CD4-positive, alpha-beta T cell treated with Interleukin-15 for 4 hours (primary cell): Measurements from ENCODE around the gene PRR23E.

Experiments used
- DNase-seq: peaks from one replicate; pipeline ENCODE4 v3.0.0-alpha.2; 2020; ENCODE audit warnings: low spot score

The PRR23E gene

GRCh38 chr3:127192576-127193232 is at the start of gene PRR23E:
PRR23E (plus strand) TSS chr3:127193131; CDS start chr3:127196686, 3,555 bp downstream.
- no peak for DNase-seq

GRCh38 chr3:127143172-127143571 is 49.8 kb upstream of the PRR23E start:
- no peak for DNase-seq

GRCh38 chr3:127144631-127145030 is 48.3 kb upstream of the PRR23E start:
- DNase-seq: no peak

- no peak for DNase-seq
Measured at GRCh38 chr3:127145266-127145665, 47.7 kb upstream of the PRR23E start.

GRCh38 chr3:127147291-127147885 is 45.5 kb upstream of the PRR23E start:
- no peak for DNase-seq

- DNase-seq: no peak
Measured at GRCh38 chr3:127149621-127150310, 43.2 kb upstream of the PRR23E start.

GRCh38 chr3:127150513-127151250 is 42.2 kb upstream of the PRR23E start:
- DNase-seq: no peak

- no peak for DNase-seq
Measured at GRCh38 chr3:127151251-127151564, 41.7 kb upstream of the PRR23E start.

GRCh38 chr3:127151992-127152650 is 40.8 kb upstream of the PRR23E start:
- DNase-seq: no peak

GRCh38 chr3:127152684-127153505 is 40.0 kb upstream of the PRR23E start:
- DNase-seq: no peak

- DNase-seq: no peak
Measured at GRCh38 chr3:127153506-127153815, 39.5 kb upstream of the PRR23E start.

GRCh38 chr3:127156338-127157050 is 36.4 kb upstream of the PRR23E start:
- DNase-seq: no peak

- DNase-seq: no peak
Measured at GRCh38 chr3:127157171-127157828, 35.6 kb upstream of the PRR23E start.

GRCh38 chr3:127158614-127159229 is 34.2 kb upstream of the PRR23E start:
- DNase-seq: no peak

GRCh38 chr3:127159543-127159942 is 33.4 kb upstream of the PRR23E start:
- DNase-seq: no peak

GRCh38 chr3:127161236-127161635 is 31.7 kb upstream of the PRR23E start:
- no peak for DNase-seq

GRCh38 chr3:127161973-127162579 is 30.9 kb upstream of the PRR23E start:
- DNase-seq: no peak

- DNase-seq: no peak
Measured at GRCh38 chr3:127162947-127163645, 29.8 kb upstream of the PRR23E start.

- no peak for DNase-seq
Measured at GRCh38 chr3:127164615-127165014, 28.3 kb upstream of the PRR23E start.
